AG04450 (cell line): Measurements from ENCODE around the gene ZBTB12. TPM values are rescaled to one million over a fixed set of nuclear protein-coding genes. Genes with fewer than 3 reads are reported as not detected.

Experiments used
- CTCF ChIA-PET: fragments of 300-600, 350-600 bp; formaldehyde crosslinking; extraction: SDS; loops from one replicate; lab custom pipeline; 2022; ENCODE audit warnings: antibody characterized with exemption, inconsistent platforms; lab: Charles Lee
- POLR2A ChIA-PET: fragments of 350-600 bp; formaldehyde crosslinking; extraction: SDS; loops from one replicate; lab custom pipeline; 2021; ENCODE audit warnings: antibody characterized with exemption, inconsistent platforms; lab: Yijun Ruan, JAX
- DNase-seq: peaks from one replicate; pipeline ENCODE4 v3.0.0-alpha.2; 2011; ENCODE audit warnings: low read depth, low spot score
- H3K27ac ChIP-seq: one replicate; pipeline ENCODE4 v1.5.1; 2012; ENCODE audit warnings: low read depth, low read length, control low read depth
- H3K27me3 ChIP-seq: one replicate; pipeline ENCODE4 v1.6.0; 2012; ENCODE audit warnings: low read length; ENCODE audit not compliant: control insufficient read depth, insufficient read depth
- H3K4me3 ChIP-seq: 2 replicates; pipeline ENCODE4 v1.5.1; 2011; ENCODE audit warnings: mild to moderate bottlenecking, low read depth, low read length, control low read depth
- H3K9me3 ChIP-seq: 2 replicates; pipeline ENCODE4 v1.5.1; 2012; ENCODE audit warnings: low read length; ENCODE audit not compliant: control insufficient read depth, insufficient read depth
- CTCF ChIP-seq: IDR thresholded peaks from 2 replicates; pipeline ENCODE4 v1.5.1; 2011; ENCODE audit warnings: low read depth, low read length, control low read depth, inconsistent platforms
- polyA plus RNA-seq: library from polyadenylated mRNA; depleted of rRNA; stranded (reverse); fragments of >200 nt; gene quantifications from 2 replicates; pipeline ENCODE4 v1.2.3, GENCODE V29; 2011

The ZBTB12 gene
- polyA plus RNA-seq, 1 experiment: 2.4 TPM

- Histone ChIP-seq H3K27me3 (no peaks in the 10 kb centered on the region), H3K27ac (no peak overlapping the region), H3K9me3 (no peaks in the 10 kb centered on the region; the same call in 1 of the 2 replicates), H3K4me3 (no peak overlapping the region)
- TF ChIP-seq CTCF: no peak
- ChIA-PET CTCF (no interaction called here), POLR2A (no interaction called here)
- DNase-seq: no peak
Observed at GRCh38 chr6:31947864-31948263, 46.0 kb upstream of the ZBTB12 start.

DNA sequence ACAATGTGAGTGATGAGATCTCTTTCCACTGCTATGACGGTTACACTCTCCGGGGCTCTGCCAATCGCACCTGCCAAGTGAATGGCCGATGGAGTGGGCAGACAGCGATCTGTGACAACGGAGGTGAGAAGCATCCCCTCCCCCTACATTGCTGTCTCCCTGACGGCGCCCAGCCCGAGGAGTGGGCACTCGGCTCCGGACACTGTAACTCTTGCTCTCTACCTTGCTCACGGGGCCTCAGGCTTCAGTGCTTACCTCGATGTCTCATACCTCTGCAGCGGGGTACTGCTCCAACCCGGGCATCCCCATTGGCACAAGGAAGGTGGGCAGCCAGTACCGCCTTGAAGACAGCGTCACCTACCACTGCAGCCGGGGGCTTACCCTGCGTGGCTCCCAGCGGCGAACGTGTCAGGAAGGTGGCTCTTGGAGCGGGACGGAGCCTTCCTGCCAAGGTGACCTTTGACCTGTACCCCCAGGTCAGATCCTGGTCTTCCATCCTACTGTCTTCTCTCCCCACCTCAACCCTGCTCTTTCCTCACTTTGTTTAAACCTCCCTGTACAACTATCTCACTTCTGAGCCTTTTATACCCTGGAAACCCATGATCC is 45.3 kb upstream of the ZBTB12 start:
- H3K4me3 ChIP-seq: no peak overlapping the region
- ChIA-PET POLR2A (no interaction called here), CTCF (no interaction called here)
- H3K27me3 ChIP-seq: no peaks in the 10 kb centered on the region
- no peaks in the 10 kb centered on the region; the same call in 1 of the 2 replicates for H3K9me3 ChIP-seq
- DNase-seq: no peak
- no peak for TF ChIP-seq CTCF
- H3K27ac ChIP-seq: no peak overlapping the region

DNA sequence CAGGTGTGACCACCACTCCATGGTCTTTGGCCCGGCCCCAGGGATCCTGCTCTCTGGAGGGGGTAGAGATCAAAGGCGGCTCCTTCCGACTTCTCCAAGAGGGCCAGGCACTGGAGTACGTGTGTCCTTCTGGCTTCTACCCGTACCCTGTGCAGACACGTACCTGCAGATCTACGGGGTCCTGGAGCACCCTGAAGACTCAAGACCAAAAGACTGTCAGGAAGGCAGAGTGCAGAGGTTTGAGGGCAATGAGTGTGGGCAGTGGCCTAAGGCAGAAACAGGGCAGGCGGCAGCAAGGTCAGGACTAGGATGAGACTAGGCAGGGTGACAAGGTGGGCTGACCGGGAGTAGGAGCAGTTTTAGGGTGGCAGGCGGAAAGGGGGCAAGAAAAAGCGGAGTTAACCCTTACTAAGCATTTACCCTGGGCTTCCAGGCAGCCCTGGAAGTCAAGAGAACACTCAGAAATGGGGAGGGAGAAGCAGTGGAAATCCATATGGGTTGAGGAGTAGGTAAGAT is 44.5 kb upstream of the ZBTB12 start:
- DNase-seq: no peak
- ChIA-PET POLR2A (interaction anchor here (0.6 to 1.1 kb wide), 2 partner anchors 44 to 101 kb away, joined by 3 to 4 read pairs; no protein-coding TSS in a partner anchor), CTCF (no interaction called here)
- no peak for TF ChIP-seq CTCF
- Histone ChIP-seq H3K9me3 (no peaks in the 10 kb centered on the region; the same call in 1 of the 2 replicates), H3K27me3 (no peaks in the 10 kb centered on the region), H3K27ac (peak overlapping the region; percentile 83), H3K4me3 (no peak overlapping the region; the same call in 1 of the 2 replicates)

DNA sequence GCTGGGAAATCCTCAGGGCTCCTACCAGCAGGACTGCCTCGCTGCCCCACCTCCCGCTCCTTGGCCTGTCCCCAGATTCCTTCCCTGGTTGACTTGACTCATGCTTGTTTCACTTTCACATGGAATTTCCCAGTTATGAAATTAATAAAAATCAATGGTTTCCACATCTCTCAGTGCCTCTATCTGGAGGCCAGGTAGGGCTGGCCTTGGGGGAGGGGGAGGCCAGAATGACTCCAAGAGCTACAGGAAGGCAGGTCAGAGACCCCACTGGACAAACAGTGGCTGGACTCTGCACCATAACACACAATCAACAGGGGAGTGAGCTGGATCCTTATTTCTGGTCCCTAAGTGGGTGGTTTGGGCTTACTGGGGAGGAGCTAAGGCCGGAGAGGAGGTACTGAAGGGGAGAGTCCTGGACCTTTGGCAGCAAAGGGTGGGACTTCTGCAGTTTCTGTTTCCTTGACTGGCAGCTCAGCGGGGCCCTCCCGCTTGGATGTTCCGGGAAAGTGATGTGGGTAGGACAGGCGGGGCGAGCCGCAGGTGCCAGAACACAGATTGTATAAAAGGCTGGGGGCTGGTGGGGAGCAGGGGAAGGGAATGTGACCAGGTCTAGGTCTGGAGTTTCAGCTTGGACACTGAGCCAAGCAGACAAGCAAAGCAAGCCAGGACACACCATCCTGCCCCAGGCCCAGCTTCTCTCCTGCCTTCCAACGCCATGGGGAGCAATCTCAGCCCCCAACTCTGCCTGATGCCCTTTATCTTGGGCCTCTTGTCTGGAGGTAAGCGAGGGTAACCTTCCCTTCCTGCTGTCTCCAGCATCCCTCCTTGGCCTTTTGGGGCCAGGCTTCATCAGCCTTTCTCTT is 43.9 kb upstream of the ZBTB12 start, which contains the start of gene CFB:
Gene CFB, plus strand, starts transcription at position 589 of the 863 bp plus-strand sequence. Its CDS starts 127 bp downstream, at position 716.
- ChIA-PET POLR2A (interaction anchor here (0.6 to 1.3 kb wide), 6 partner anchors 13 to 101 kb away, joined by 3 to 9 read pairs (median 4); partner anchors contain the start of genes EHMT2 and SKIC2), CTCF (interaction anchor here (0.6 kb wide), 1 partner anchor 1603 kb away, joined by 3 read pairs; no protein-coding TSS in a partner anchor)
- peak within 1 kb of the TSS; percentile 43 for H3K4me3 ChIP-seq
- DNase-seq: peak; percentile 46
- H3K9me3 ChIP-seq: no peaks in the 10 kb centered on the region; the same call in 1 of the 2 replicates
- H3K27me3 ChIP-seq: no peaks in the 10 kb centered on the region
- H3K27ac ChIP-seq: peak within 1 kb of the TSS; percentile 83
- TF ChIP-seq CTCF: no peak
